Vagina (tissue), 2 donors: ENCODE measurements around the gene STC2.

Experiments
- POLR2A ChIP-seq, 2 donors: fragments of 450-650 bp; IDR thresholded peaks; one replicate each; pipeline ENCODE4 v1.6.1; 2017; ENCODE audit warnings: antibody characterized with exemption in 2 of 2, mild to moderate bottlenecking in 2 of 2, moderate library complexity in 2 of 2
- POLR2AphosphoS5 ChIP-seq, 2 donors: sonication (generic); formaldehyde crosslinking; IDR thresholded peaks; one replicate each; pipeline ENCODE4 v1.9.0; 2017; ENCODE audit warnings: antibody characterized with exemption in 2 of 2, mild to moderate bottlenecking in 2 of 2, low read depth in 1 of 2; ENCODE audit not compliant: insufficient read depth in 1 of 2
- TF ChIP-seq, protein P1 (sequence below), 3 experiments: fragments of 450-650 bp in 2 of 3; fragments of 200-600 bp in 1 of 3; sonication (generic) in 1 of 3; IDR thresholded peaks; one replicate each; pipeline ENCODE4 v1.5.1; 2017 to 2019; ENCODE audit warnings: antibody characterized with exemption in 3 of 3, mild to moderate bottlenecking in 2 of 3, moderate library complexity in 2 of 3

DNA sequence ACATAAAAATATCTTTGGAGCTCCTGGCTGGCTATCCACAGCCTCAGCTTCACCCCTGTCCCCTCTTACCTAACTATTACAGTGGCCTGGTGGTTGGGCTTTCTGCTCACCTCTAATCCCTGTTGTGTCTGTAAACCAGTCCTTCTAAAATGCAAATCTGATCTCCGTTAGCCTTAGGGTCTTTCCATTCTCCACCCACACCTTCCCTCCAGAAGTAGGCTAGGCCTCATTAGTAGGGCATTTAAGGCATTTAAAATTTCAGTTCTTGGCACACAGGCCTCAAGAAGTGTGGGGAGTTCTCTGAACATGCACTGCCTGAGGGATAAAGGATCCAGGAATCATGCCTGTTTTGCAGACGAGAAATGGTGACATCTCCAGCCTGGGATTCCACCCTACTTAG is 26.4 kb upstream of the STC2 start:
- TF ChIP-seq POLR2A (IDR thresholded peaks at IDR 0.05) (no peak), POLR2AphosphoS5 (IDR thresholded peaks at IDR 0.05; ENCODE audit: insufficient read depth in 1 of 2, low read depth in 1 of 2) (no peak)
- TF ChIP-seq, protein P1, sequence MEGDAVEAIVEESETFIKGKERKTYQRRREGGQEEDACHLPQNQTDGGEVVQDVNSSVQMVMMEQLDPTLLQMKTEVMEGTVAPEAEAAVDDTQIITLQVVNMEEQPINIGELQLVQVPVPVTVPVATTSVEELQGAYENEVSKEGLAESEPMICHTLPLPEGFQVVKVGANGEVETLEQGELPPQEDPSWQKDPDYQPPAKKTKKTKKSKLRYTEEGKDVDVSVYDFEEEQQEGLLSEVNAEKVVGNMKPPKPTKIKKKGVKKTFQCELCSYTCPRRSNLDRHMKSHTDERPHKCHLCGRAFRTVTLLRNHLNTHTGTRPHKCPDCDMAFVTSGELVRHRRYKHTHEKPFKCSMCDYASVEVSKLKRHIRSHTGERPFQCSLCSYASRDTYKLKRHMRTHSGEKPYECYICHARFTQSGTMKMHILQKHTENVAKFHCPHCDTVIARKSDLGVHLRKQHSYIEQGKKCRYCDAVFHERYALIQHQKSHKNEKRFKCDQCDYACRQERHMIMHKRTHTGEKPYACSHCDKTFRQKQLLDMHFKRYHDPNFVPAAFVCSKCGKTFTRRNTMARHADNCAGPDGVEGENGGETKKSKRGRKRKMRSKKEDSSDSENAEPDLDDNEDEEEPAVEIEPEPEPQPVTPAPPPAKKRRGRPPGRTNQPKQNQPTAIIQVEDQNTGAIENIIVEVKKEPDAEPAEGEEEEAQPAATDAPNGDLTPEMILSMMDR (IDR thresholded peaks at IDR 0.05), result no peak
